Thyroid gland (tissue), 4 donors: ENCODE results near the gene RASSF7.
A peak's percentile ranks its signal among the peaks of the same experiment; 100 is the strongest.

Experiments used
- CTCF ChIP-seq, 6 experiments: fragments of 200-600 bp in 3 of 6; fragments of 450-650 bp in 3 of 6; sonication (generic) in 3 of 6; IDR thresholded peaks; one replicate each; pipeline ENCODE4 v1.5.1; 2016 to 2019; ENCODE audit warnings: antibody characterized with exemption in 6 of 6, mild to moderate bottlenecking in 2 of 6, inconsistent platforms in 1 of 6, moderate library complexity in 1 of 6
- POLR2A ChIP-seq, 2 donors: fragments of 450-650 bp; IDR thresholded peaks; one replicate each; pipeline ENCODE4 v1.6.1; 2017; ENCODE audit warnings: antibody characterized with exemption in 2 of 2, mild to moderate bottlenecking in 2 of 2, moderate library complexity in 1 of 2

DNA sequence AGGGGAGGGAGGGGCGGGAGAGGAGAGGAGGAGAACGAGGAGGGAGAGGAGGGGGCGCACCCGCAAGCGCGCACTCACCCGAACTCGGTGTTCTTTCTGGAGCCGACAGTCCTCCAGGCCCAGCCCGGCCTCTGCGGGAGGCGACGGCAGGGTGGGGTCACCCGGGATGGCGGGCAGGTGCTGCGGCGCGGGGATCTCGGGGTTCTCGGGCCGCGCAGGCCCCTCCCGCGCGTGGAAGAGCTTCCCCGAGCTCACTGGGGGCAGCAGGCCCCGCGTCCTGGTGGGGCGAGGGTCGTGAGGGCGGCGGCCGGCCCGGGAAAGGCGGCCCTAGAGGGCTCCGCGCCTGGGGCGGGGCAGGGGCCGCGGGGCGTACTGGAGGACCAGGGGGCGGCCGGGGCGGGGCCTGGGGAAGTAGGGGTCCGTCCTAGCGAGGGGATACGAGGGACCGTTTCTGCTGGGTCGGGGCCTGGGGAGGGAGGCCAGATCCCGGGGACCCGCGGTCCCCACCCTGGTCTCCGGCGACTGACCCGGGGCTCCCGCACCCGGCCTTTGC is 5.5 kb upstream of the RASSF7 start:
- peak in 3 of 6 experiments; percentile 6 to 37 (median 8) for TF ChIP-seq CTCF (IDR thresholded peaks at IDR 0.05)
- no peak for TF ChIP-seq POLR2A (IDR thresholded peaks at IDR 0.05)
